ENCODE data around the gene MBD2. TPM values are rescaled to one million over a fixed set of nuclear protein-coding genes. Genes with fewer than 3 reads are reported as not detected.

The MBD2 gene
- polyA plus RNA-seq, 1 donor (not counting 4 experiments of a cell fraction or from before 2014, with no cell fraction given) = 212 TPM

DNA sequence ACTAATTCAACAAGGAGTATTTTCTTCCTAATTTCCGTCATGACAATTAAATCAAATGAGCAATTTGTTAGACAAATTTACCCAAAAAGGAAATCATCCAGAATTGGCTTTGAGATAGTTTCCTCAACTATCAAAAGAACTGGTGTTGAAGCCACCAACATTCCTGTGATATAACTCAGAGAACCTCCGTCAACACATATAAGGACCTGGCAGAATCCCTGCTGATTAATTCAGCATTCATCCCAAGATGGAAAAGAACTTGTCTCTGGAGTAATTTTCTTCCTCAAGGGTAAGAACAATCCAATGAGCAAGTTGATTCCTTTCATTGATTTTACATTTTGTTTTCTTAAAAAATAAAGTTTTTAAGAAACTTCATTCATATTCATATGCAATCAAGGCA, 62.0 kb downstream of the MBD2 start:
- TF ChIP-seq EZH2 (IDR thresholded peaks at IDR 0.05; ENCODE audit: low read length) = no peak
- TF ChIP-seq, protein P1, sequence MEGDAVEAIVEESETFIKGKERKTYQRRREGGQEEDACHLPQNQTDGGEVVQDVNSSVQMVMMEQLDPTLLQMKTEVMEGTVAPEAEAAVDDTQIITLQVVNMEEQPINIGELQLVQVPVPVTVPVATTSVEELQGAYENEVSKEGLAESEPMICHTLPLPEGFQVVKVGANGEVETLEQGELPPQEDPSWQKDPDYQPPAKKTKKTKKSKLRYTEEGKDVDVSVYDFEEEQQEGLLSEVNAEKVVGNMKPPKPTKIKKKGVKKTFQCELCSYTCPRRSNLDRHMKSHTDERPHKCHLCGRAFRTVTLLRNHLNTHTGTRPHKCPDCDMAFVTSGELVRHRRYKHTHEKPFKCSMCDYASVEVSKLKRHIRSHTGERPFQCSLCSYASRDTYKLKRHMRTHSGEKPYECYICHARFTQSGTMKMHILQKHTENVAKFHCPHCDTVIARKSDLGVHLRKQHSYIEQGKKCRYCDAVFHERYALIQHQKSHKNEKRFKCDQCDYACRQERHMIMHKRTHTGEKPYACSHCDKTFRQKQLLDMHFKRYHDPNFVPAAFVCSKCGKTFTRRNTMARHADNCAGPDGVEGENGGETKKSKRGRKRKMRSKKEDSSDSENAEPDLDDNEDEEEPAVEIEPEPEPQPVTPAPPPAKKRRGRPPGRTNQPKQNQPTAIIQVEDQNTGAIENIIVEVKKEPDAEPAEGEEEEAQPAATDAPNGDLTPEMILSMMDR (optimal IDR thresholded peaks at IDR 0.05 in 1 of 3, IDR thresholded peaks at IDR 0.05 in 1 of 3, conservative IDR thresholded peaks at IDR 0.05 in 1 of 3; ENCODE audit: extremely low read depth in 1 of 3, insufficient read depth in 2 of 3, low read length in 3 of 3) = no peak
- DNase-seq (ENCODE audit: low read depth, low spot score) (peak; percentile 49), FAIRE-seq (peak; percentile 81)
- Histone ChIP-seq H3K4me2 (ENCODE audit: control insufficient read depth, extremely low read depth, insufficient read depth, low read depth, low read length) (no peak overlapping the region), H3K9ac (ENCODE audit: control insufficient read depth, extremely low read depth, insufficient read depth, low read length) (no peak overlapping the region), H3K27ac (ENCODE audit: control insufficient read depth, insufficient read depth, low read length) (no peak overlapping the region), H3K9me1 (ENCODE audit: control insufficient read depth, extremely low read depth, insufficient read depth, low read length) (no peaks in the 10 kb centered on the region), H2AFZ (ENCODE audit: control insufficient read depth, low read length) (no peak overlapping the region), H3K4me3 (ENCODE audit: control insufficient read depth in 2 of 3, extremely low read depth in 1 of 3, insufficient read depth in 2 of 3, low read depth in 1 of 3, low read length in 3 of 3) (no peak overlapping the region), H3K79me2 (ENCODE audit: control insufficient read depth, insufficient read depth, low read length) (peaks cover 33% of the 10 kb centered on the region), H3K27me3 (ENCODE audit: control insufficient read depth, extremely low read depth, insufficient read depth, low read length) (no peaks in the 10 kb centered on the region), H3K36me3 (ENCODE audit: control insufficient read depth in 2 of 2, extremely low read depth in 1 of 2, insufficient read depth in 2 of 2, low read length in 2 of 2) (peaks cover 22 to 51% of the 10 kb centered on the region in 2 experiments), H3K4me1 (ENCODE audit: control insufficient read depth, extremely low read depth, insufficient read depth, low read length) (peaks cover 48% of the 10 kb centered on the region), H3K9me3 (ENCODE audit: control insufficient read depth, low read depth, low read length) (no peaks in the 10 kb centered on the region), H4K20me1 (ENCODE audit: control insufficient read depth, extremely low read depth, insufficient read depth, low read length) (no peaks in the 10 kb centered on the region)
- dilution Hi-C loops (cut with MboI; ENCODE audit: extremely low pct_ligation_motif_present, low sequenced_read_pairs) = no loop called here

DNA sequence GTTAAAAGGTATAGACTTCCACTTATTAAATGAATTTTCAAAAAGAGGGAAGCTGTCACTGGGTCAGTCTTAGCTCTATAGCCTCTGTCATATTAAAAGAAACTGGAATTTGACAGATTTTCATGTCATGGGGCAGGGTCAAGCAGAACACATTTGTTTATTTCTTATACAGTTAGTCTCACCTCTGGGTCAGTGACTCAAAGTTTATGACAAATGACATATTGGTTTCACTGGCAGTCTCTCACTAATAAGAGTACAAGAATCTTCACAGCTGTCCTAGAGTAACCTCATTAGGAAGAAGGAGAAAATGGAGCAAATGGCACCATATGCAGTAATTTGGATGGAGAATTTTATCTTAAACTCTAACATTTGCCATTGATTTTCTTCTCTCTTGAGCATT, 63.2 kb downstream of the MBD2 start:
- Histone ChIP-seq H3K9me1 (ENCODE audit: control insufficient read depth, extremely low read depth, insufficient read depth, low read length) (no peaks in the 10 kb centered on the region), H3K36me3 (ENCODE audit: control insufficient read depth in 2 of 2, extremely low read depth in 1 of 2, insufficient read depth in 2 of 2, low read length in 2 of 2) (peaks cover 21 to 49% of the 10 kb centered on the region in 2 experiments), H3K4me2 (ENCODE audit: control insufficient read depth, extremely low read depth, insufficient read depth, low read depth, low read length) (no peak overlapping the region), H3K9ac (ENCODE audit: control insufficient read depth, extremely low read depth, insufficient read depth, low read length) (no peak overlapping the region), H3K27me3 (ENCODE audit: control insufficient read depth, extremely low read depth, insufficient read depth, low read length) (no peaks in the 10 kb centered on the region), H4K20me1 (ENCODE audit: control insufficient read depth, extremely low read depth, insufficient read depth, low read length) (no peaks in the 10 kb centered on the region), H2AFZ (ENCODE audit: control insufficient read depth, low read length) (no peak overlapping the region), H3K4me1 (ENCODE audit: control insufficient read depth, extremely low read depth, insufficient read depth, low read length) (peaks cover 48% of the 10 kb centered on the region), H3K27ac (ENCODE audit: control insufficient read depth, insufficient read depth, low read length) (no peak overlapping the region), H3K79me2 (ENCODE audit: control insufficient read depth, insufficient read depth, low read length) (peaks cover 30% of the 10 kb centered on the region), H3K9me3 (ENCODE audit: control insufficient read depth, low read depth, low read length) (no peaks in the 10 kb centered on the region), H3K4me3 (ENCODE audit: control insufficient read depth in 2 of 3, extremely low read depth in 1 of 3, insufficient read depth in 2 of 3, low read depth in 1 of 3, low read length in 3 of 3) (no peak overlapping the region)
- dilution Hi-C loops (cut with MboI; ENCODE audit: extremely low pct_ligation_motif_present, low sequenced_read_pairs) = no loop called here
- TF ChIP-seq EZH2 (IDR thresholded peaks at IDR 0.05; ENCODE audit: low read length) = no peak
- TF ChIP-seq, protein P1 (optimal IDR thresholded peaks at IDR 0.05 in 1 of 3, IDR thresholded peaks at IDR 0.05 in 1 of 3, conservative IDR thresholded peaks at IDR 0.05 in 1 of 3; ENCODE audit: extremely low read depth in 1 of 3, insufficient read depth in 2 of 3, low read length in 3 of 3) = no peak
- FAIRE-seq = no peak
- no peak for DNase-seq (ENCODE audit: low read depth, low spot score)

All from keratinocyte (primary cell).